HUES6 (cell line): ENCODE measurements around the gene ANKRD10.
"Not testable (repeated sequence)": the region's sequence is repeated elsewhere in the genome, so short reads cannot be mapped to it uniquely, and the experiment has no call there.

ENCODE experiments used
- H3K27ac ChIP-seq: 2 replicates; pipeline ENCODE4 v1.7.0; 2013; ENCODE audit warnings: low read depth, mild to moderate bottlenecking, low read length, inconsistent platforms
- H3K27me3 ChIP-seq: 2 replicates; pipeline ENCODE4 v1.6.1; 2013; ENCODE audit warnings: low read length; ENCODE audit not compliant: control insufficient read depth, insufficient read depth
- H3K36me3 ChIP-seq: 2 replicates; pipeline ENCODE4 v1.6.1; 2013; ENCODE audit warnings: low read length; ENCODE audit not compliant: control insufficient read depth, insufficient read depth
- H3K4me1 ChIP-seq: 2 replicates; pipeline ENCODE4 v1.6.1; 2013; ENCODE audit warnings: low read length; ENCODE audit not compliant: control insufficient read depth, insufficient read depth
- H3K4me3 ChIP-seq: 2 replicates; pipeline ENCODE4 v1.5.1; 2013; ENCODE audit warnings: low read depth, low read length
- H3K9ac ChIP-seq: one replicate; pipeline ENCODE4 v1.6.1; 2013; ENCODE audit warnings: mild to moderate bottlenecking, low read length
- H3K9me3 ChIP-seq: 2 replicates; pipeline ENCODE4 v1.6.1; 2013; ENCODE audit warnings: low read depth, low read length; ENCODE audit not compliant: control insufficient read depth, insufficient read depth

The ANKRD10 gene

GRCh38 chr13:110915057-110915873 lies at the start of gene ANKRD10:
Gene ANKRD10, minus strand, starts transcription at chr13:110915069. Its CDS starts 135 bp downstream, at chr13:110914934.
- H3K4me3 ChIP-seq = peak within 1 kb of the TSS; percentile 97
- peak within 1 kb of the TSS; percentile 99 for H3K27ac ChIP-seq
- peak within 1 kb of the TSS; percentile 98 for H3K9ac ChIP-seq
- no peaks in the 10 kb centered on the region for H3K27me3 ChIP-seq
- no peaks in the 10 kb centered on the region for H3K9me3 ChIP-seq
- peaks cover 11% of the 10 kb centered on the region for H3K36me3 ChIP-seq
- peaks cover 13% of the 10 kb centered on the region for H3K4me1 ChIP-seq

- no peak overlapping the region for H3K9ac ChIP-seq
These were observed 49.6 kb upstream of the ANKRD10 start for GRCh38 chr13:110964229-110965037.

GRCh38 chr13:110963554-110963970 lies 48.7 kb upstream of the ANKRD10 start:
- no peak overlapping the region for H3K9ac ChIP-seq
- H3K9me3 ChIP-seq = peaks cover 34% of the 10 kb centered on the region
- no peak overlapping the region for H3K27ac ChIP-seq
- no peak overlapping the region for H3K4me3 ChIP-seq
- H3K4me1 ChIP-seq = peaks cover 3% of the 10 kb centered on the region; the same call in 1 of the 2 replicates
- H3K27me3 ChIP-seq = no peaks in the 10 kb centered on the region
- no peaks in the 10 kb centered on the region for H3K36me3 ChIP-seq

More at GRCh38 chr13:110964229-110965037, 49.6 kb upstream of the ANKRD10 start:
- H3K27me3 ChIP-seq = no peaks in the 10 kb centered on the region
- H3K36me3 ChIP-seq = no peaks in the 10 kb centered on the region
- H3K27ac ChIP-seq = no peak overlapping the region
- H3K4me1 ChIP-seq = peaks cover 3% of the 10 kb centered on the region; the same call in 1 of the 2 replicates
- no peak overlapping the region for H3K4me3 ChIP-seq
- peaks cover 34% of the 10 kb centered on the region for H3K9me3 ChIP-seq

- Histone ChIP-seq H3K9ac (no peak overlapping the region), H3K27ac (no peak overlapping the region), H3K4me3 (no peak overlapping the region), H3K27me3 (no peaks in the 10 kb centered on the region), H3K4me1 (peaks cover 3% of the 10 kb centered on the region; the same call in 1 of the 2 replicates), H3K36me3 (no peaks in the 10 kb centered on the region), H3K9me3 (peaks cover 34% of the 10 kb centered on the region)
These were observed 47.1 kb upstream of the ANKRD10 start for GRCh38 chr13:110961959-110962358.

GRCh38 chr13:110960204-110960603 lies 45.3 kb upstream of the ANKRD10 start:
- H3K9ac ChIP-seq = no peak overlapping the region
- peaks cover 26% of the 10 kb centered on the region for H3K9me3 ChIP-seq
- H3K27ac ChIP-seq = no peak overlapping the region
- H3K4me1 ChIP-seq = peaks cover 3% of the 10 kb centered on the region; the same call in 1 of the 2 replicates
- no peaks in the 10 kb centered on the region for H3K27me3 ChIP-seq
- no peak overlapping the region for H3K4me3 ChIP-seq
- no peaks in the 10 kb centered on the region for H3K36me3 ChIP-seq

GRCh38 chr13:110957931-110958330 lies 43.1 kb upstream of the ANKRD10 start:
- Histone ChIP-seq H3K27me3 (no peaks in the 10 kb centered on the region), H3K9ac (no peak overlapping the region), H3K4me3 (no peak overlapping the region), H3K4me1 (peaks cover 4% of the 10 kb centered on the region; the same call in 1 of the 2 replicates), H3K27ac (no peak overlapping the region), H3K36me3 (no peaks in the 10 kb centered on the region), H3K9me3 (peaks cover 16% of the 10 kb centered on the region)

GRCh38 chr13:110957181-110957884 lies 42.5 kb upstream of the ANKRD10 start:
- Histone ChIP-seq H3K9ac (no peak overlapping the region), H3K27ac (no peak overlapping the region), H3K4me1 (peaks cover 4% of the 10 kb centered on the region; the same call in 1 of the 2 replicates), H3K9me3 (peaks cover 15% of the 10 kb centered on the region), H3K36me3 (no peaks in the 10 kb centered on the region), H3K4me3 (no peak overlapping the region), H3K27me3 (no peaks in the 10 kb centered on the region)

- not testable (repeated sequence) for H3K27ac ChIP-seq, H3K4me1 ChIP-seq, H3K4me3 ChIP-seq, H3K9ac ChIP-seq, H3K27me3 ChIP-seq, H3K9me3 ChIP-seq, H3K36me3 ChIP-seq
These were observed 41.3 kb upstream of the ANKRD10 start for GRCh38 chr13:110956216-110956615.

GRCh38 chr13:110955608-110956007 lies 40.7 kb upstream of the ANKRD10 start:
- H3K27ac ChIP-seq, H3K4me1 ChIP-seq, H3K9ac ChIP-seq, H3K4me3 ChIP-seq, H3K27me3 ChIP-seq, H3K36me3 ChIP-seq, H3K9me3 ChIP-seq: not testable (repeated sequence)

GRCh38 chr13:110955072-110955503 lies 40.2 kb upstream of the ANKRD10 start:
- not testable (repeated sequence) for H3K9me3 ChIP-seq, H3K36me3 ChIP-seq, H3K4me3 ChIP-seq, H3K27ac ChIP-seq, H3K27me3 ChIP-seq, H3K9ac ChIP-seq, H3K4me1 ChIP-seq
